AML-193 (cell line): ENCODE results near the gene MAPK9.
"Not testable (repeated sequence)": the region's sequence is repeated elsewhere in the genome, so short reads cannot be mapped to it uniquely, and the experiment has no call there.

Source experiments
- DNase-seq, 2 experiments: peaks; one replicate each; lab custom pipeline; 2025; lab: John Stamatoyannopoulos, UW

Gene MAPK9

DNA sequence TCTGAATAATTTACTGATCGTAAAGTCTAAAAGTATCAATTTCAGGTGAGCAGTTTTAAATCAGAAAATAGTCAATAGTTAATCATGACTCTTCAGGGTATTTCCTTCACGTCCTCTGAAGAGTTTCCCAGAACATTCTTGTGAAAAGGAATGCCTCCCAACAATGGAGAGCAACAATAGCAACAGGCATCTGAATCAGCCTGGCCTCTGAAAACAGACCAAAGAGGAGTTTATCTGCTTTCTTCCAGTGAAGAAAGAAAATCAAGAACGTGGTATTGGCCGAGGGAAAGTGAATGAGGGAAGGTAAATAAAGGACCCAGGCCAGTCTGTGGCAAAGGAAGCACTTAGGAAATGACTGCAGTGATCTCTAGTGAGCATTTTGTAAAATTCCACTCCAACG lies 56.8 kb downstream of the MAPK9 start:
- DNase-seq = no peak

DNA sequence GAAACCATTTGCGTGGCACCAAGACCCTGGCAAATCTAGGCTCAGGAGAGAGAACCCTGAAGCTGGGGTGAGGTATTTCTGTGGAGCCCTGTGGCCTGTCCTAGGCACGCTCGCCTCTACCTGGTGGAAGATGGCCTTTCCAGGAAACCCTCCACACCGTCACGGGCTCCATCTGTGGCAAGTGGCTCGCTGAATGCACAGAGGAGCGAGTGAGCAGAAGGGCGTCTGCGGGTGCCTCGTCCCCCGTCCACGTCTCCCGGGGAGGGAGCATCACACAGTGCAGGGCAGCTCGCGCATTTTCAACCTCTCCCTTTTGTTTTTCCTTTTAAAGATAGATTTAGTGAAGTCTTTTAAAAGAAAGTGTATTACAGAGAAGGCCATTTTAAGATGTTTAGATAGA lies 57.6 kb downstream of the MAPK9 start:
- DNase-seq = no peak

DNA sequence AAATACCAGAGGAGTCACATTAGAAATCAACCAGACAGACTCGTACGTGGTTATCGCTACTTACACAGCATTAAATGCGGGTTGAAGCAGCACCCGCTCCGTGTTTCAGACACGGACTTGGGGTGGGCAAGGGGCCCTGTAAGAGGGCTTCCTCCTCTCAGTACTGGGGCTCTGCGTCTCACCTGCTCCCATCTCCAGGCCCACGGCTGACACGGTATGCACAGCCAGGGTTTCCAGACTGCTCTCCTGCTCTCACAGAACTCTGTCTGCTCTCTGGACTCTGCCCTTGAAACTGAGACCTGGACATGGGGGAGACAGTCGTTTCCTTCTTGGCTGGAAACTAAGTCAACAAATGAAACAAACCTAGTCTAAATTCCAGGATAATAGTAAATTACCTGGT lies 58.2 kb downstream of the MAPK9 start:
- DNase-seq = no peak

DNA sequence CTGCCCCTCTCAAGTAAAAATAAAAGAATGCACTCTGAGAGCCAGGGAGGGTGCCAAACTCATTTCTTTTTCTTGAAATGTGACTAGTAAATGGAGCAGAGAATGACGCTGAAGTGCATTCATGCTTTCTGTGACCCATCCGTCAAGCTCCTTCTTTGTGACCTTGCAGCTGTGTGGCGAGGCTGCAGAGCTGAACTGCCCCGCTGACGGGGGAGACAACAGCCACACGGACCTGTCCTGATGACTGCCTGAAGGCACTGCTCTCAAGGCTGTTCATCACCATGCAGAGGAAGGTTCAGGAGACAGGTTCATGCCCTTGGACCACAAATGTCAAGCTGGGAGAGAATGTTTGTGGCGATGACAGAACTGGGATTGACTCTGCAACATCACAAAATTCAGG lies 61.9 kb downstream of the MAPK9 start:
- no peak for DNase-seq

DNA sequence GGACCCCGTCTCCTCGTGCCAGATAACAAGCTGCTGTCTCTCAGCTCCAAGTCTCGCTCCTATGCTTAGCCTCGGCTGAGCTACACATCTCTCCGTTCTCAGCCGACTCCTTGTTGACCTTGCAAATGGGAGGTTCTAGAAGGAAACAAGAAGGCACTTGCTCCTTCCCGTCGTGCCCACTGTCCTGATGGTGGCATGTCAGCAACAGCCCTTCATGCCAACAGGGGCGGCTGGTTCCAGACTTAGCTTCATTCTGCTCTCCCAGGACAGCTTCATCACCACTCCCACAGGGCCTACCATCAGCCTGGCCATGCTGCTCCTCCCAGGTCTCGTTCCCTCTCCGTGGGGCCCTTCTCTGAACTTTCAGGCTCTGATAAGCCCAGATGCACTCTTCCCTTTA lies 69.8 kb downstream of the MAPK9 start:
- DNase-seq = no peak

DNA sequence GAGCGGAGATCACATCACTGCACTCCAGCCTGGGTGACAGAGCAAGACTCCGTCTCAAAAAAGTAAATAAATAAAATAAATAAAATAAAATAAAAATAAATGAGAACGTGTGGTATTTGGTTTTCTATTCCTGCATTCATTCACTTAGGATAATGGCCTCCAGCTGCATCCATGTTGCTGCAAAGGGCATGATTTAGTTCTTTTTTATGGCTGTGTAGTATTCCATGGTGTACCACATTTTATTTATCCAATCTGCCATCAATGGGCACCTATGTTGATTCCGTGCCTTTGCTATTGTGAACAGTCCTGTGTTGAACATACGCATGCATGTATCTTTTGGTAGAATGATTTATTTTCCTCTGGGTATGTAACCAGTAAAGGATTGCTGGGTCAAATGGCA lies 74.1 kb downstream of the MAPK9 start:
- DNase-seq = no peak

DNA sequence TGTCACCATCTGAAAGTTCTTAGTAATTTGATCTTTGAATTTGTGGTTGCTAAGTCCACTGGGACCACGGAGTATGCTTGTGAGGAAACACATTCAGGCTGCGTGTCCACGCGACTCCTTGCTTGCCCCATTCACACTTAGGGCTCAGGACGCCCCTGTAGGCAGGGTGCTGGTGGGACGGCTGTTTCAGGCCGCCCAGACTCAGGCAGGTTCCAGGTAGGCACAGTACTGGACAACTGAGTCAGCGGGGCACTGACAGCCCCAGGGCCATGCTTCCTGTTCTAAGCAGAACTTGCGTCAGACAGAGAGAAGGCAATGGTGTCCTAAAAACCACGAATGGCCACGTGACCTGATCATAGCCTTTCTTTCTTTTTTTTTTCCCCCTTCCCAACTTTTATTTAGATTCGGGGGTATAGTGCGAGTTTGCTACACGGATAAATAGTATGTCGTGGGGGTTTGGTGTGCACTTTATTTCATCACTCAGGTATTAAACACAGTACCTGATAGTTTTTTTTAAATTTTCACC lies 75.2 kb downstream of the MAPK9 start:
- no peak for DNase-seq

DNA sequence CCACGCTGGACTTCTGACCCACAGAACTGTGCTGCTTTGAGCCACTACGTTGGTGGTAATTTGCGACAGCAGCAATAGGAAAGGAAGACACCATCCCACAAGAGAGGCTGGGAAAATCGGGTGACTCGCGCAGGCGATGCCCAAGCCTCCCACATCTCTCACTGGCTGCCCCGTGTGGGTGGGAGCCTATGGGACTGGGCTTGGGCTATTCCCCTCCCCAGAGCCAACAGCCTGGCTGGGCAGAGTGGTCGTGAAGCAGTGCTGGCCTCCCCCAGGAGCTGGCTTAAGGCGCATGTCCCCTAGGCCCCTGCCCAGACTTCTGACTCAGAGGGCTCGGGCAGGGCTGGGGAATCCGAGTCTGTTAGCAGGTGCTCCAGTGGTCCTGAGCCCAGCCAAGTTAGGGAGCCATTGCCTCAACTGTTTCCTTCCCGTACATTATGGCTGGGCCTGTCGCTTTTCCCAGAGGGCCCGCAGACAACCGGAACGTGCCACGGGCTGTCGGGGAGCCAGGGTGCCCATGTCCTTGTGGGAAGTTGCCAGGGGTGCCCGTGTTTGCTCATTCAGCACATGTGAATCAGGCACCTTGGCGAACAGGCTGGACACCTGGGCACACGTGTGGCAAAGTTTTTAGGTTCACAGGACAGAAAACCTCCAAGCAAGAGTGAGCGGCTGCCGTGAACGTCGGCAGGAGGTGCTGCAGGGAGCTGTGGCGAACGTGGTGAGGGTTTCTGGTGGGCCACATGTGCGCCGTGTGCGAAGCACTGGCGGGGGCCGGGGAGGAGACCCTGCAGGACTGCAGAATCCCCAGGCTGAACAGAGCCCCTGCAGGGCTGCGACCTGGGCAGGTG lies 75.9 kb downstream of the MAPK9 start:
- no peak for DNase-seq

DNA sequence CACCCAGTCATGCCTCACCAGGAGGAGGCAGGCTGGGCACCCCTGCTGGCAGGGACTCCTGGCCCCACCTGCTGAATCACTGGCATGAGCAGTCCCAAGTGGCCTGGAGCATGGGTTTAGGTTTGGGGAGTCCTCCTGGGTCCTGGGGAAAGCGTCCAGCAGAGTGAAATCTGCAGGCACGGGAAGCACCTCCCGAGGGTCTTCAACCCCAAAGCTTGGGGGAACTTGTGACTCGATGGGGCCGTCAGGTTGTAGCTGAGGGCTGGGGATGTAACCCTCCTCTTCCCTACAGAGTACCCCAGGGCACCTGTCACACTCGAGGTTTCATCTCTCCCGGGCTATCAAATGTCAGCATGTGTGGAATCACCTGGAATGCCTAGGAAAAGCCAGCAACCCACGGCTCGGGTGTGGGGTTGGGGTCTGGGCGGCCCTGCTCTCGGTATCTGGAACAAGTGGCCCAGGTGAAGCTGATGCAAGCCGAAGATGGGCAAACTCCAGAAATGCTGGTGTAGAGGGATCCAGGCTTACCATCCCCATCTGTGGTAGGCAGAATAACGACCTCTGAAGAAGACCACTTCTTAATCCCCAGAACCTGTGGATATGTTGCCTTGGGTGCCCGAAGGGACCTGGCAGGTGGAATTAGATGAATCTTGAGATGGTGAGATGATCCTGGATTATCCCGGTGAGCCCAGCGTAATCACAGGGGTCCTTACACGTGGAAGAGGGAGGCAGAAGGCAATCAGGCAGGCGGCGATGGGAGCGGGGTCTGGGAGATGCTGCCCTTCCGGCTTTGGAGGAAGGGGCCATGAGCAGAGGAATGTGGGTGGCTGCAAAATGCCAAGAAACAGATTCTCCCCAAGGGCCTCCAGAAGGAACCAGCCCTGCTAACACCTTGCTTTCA lies 76.8 kb downstream of the MAPK9 start:
- no peak for DNase-seq

DNA sequence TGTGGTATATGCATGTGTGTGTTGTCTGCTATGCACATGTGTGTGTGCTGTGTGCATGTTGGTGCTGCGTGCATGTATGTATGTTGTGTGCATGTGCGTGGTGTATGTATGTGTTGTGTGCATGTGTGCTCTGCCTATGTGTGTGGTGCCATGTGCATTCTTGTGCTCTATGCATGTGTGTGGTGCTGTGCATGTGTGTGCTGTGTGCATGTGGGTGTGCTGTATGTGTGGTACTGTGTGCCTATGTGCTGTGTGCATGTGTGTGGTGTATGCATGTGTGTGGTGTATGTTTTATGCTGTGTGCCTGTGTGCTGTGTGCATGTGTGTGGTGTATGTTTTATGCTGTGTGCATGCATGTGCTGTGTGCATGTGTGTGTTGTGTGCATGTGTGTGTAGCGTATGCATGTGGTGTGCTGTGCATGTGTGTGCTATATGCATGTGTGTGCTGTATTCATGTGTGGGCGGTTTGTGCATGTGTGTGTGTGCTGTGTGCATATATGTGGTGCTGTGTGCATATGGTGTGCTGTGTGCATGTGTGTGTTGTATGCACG lies 78.2 kb downstream of the MAPK9 start:
- DNase-seq = no peak

DNA sequence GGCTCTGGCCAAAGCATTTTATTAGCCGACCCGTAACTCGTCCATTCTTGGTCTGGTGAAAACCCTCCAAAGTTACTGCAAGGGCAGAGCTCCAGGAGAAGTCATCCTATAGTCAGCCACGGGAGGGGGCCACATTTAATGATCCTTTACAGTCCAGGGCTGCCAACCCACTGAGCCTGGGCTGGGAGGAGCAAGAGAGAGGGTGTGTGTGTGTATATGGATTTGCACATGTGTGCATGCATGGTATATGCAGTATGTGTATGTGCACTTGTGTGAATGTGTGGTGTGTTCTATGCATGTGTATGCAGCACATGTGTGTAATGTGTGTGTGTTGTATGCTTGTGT lies 78.7 kb downstream of the MAPK9 start:
- DNase-seq = no peak

DNA sequence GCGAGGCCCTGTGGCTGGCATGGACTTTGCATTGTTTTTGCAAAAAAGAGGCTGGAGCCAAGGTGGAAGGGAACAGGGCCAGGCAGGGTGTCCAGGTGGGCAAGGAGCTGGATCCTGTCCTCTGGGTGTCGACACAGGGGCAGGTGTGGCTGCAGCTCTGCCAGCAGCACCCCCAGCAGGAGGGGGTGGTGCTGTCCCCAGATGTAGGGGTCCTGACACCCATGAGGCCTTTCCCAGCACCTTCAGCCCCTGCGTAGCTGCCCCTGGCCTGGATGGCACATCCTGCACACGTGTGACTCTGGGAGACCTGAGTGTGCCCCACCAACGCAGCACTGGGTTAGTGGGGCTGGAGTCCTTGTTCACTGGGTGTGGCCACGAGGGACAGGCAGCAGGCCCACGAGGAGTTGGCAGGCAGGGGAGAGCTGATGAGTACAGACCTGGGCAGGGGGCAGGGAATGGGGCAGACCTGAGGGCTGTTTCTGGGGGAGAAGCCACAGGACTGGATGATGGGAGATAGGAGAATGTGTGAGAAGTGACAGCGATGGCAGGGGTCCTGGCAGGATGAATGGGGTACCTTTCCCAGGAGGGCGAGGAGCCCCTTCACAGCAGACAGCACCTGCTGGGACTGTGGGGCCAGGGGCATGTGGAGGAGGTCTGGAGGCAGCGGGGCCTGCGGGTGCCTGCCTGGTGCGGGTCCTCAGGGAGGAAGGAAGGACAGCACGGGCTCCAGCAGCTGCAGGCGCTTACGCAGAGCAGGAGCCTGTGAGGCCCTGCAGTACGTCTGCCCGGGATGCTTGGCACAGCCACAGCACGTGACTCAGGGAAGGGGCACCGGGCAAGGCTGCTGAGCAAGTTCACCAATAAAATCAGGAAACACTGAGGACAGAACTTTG lies 79.3 kb downstream of the MAPK9 start:
- no peak for DNase-seq

DNA sequence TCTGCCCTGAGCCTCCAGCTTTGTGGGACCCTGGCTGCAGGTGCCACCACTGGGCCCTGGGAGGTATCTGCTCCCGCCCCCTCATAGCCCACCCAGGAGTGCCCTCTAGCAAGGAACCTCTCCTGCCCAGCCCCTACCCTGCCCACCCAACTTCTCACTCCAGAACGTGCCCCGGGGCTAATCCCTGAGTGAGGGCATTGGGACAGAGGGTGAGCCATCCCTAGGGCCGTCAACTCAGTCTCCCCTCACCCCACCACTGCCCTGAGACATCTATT lies 80.2 kb downstream of the MAPK9 start:
- no peak for DNase-seq

DNA sequence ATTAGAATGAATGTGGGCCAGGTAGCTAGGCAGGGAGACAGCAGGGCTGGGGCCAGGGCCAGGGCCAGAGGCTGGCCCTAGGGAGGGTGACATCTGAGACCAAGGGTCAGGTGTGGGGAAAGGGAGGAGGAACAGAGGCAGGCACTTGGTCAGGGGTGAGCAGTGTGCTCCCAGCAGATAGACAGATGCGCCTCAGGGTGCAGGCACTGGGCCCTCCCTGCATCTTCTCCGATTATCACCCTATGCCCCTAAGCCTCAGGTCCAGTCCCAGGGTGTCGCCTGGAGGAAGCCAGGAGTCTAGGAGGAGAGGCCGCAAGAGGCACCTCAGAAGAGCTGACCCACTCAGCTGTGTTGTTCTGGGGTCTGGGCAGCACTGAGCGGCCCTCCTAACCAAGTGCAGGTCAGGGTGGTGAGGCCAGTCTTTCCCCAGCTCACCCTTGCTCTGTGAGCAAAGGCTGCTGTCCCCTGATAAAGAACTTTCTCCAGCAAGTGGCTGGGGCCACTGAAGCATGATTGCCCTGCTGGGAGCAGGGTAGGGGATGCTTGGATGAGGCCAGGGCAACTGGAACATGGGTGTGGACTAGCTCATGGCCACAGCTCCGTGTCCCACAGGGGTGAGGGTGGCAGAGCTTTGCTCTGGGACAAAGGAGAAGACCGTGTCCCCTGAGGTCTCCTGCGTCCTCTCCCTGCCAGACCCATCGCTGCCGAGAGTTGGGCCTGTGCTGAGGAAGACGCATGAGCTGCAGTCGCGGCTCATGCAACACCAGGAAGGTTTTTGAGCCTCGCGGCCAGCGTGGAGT lies 80.7 kb downstream of the MAPK9 start:
- DNase-seq = no peak

DNA sequence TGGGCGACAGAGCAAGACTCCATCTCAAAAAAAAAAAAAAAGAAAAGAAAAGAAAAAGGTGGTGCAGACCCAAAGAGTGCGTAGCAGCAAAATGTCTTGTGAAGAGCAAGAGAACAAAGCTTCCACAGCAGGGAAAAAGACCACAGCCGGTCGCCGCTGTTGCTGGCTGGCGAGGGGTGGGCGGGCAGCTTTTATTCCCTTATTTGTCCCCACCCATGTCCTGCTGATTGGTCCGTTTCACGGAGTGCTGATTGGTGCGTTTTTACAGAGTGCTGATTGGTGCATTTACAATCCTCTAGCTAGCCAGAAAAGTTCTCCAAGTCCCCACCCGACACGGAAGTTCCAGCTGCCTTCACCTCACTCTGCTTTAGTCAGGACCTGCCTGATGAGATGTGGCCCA lies 81.8 kb downstream of the MAPK9 start:
- DNase-seq = not testable (repeated sequence)

DNA sequence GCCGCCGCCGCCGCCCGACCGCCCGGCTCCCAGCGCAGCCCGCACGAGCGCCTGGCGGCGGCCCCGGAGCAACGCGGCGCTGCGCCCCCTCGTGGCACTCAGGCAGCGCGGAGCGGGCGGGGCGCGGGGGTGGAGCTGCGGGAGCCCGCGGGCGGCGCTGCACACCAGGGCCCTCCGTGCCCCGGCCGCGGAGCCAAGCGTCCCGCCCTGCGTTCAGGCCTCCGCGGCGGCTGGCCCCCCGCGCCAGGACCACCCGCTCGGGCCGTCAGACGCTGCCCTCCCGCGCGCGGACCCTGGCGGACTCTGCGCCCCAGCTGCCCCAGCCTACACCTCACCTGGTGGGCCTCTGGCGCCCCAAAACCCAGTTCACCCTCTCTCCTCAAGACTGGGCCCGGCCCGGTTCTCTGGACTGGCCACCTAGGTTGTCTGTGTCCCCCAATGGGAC lies 82.7 kb downstream of the MAPK9 start, which contains the start of gene RASGEF1C:
RASGEF1C (minus strand) TSS at position 75 of the 445 bp plus-strand sequence. CDS start 71,159 bp downstream, outside the sequence.
- DNase-seq = peak; percentile 15 to 26

DNA sequence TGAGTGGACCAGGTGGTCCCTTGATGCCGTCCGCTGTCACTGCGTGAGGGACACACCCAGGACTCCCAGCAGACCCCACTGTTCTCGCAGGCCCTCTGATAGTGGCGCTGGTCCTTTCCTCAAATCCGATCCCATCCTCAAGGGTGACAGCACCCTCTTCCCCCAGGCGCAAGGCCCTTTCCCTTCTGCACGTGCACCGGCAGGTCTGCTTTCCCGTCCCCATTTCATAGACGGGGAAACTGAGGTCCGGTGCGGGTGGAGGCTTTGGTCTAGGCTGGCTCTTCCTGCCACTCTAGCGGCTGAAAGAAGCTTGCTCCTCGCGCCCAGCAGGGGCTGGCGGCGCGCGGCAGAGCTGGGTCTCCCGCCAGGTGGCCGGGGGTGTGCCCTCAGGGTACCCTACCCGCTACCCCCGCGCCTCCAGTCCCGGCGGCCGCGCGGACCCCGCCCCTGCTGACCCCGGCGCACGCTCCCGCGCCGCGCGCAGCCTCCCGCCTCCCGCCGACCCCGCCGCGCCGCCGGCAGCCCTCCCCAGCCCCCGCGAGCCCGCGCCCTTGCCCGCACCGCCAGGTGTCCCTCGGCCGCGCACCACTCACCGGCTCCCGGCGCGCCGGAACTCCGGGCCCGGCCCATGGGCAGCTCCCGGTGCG lies 83.3 kb downstream of the MAPK9 start:
- peak in 1 of 2 experiments; percentile 1 for DNase-seq

DNA sequence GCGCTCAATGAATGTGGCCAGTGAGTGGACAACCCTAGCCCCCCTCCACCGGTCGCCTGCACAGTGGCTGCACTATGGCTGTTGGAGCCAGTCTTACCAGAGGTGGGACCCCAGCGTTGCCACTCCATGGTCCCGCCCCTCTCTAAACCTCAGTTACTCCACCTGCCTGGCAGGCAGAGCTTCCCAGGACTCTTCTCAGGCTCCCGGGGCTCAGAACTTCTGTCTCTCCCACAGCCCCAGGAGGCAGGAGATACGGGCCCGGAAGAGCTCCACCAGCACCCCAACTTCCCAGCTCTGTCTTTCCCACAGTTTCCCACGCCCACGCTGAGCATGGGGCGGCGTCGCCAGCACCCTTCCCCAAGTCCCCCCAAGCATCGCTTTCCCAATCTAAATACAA lies 83.8 kb downstream of the MAPK9 start:
- DNase-seq = no peak

DNA sequence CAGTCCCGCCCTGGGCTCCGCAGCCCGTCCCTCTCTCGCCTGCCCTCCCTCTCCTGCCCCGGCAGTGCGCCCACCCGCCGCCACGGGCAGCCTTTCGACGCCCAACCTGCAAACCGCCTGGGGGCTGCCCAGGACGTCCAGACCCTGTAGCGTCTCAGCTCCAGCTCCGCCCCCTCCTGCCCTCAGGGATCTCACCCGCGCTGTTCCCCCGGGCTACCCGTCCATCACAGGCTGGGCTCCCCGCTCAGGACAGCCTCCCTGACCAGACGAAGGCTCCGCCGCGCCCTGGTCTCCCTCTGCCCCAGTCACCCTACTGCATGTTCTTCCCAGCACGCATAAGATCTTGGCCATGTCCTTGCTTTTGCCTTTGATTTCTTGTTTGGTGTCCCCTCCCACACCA lies 84.3 kb downstream of the MAPK9 start:
- DNase-seq = no peak

DNA sequence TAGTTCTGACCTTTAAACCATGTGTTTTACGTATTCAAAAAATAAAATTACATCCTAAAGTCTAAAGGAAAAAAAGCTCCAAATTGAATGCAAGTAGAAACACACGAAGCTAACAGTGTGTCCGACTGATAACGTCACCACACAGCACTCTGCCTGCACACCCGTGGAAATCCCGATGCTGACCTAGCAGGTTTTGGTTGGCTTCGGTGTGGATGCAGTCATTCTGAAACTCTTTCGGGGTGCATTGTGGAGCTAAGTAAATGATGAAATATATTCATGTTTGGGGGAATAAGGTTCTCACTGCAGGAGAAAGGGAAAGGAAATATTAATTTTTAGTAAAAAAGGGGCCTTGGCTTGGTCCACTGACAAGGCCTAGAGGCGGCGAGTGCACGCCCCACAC lies 84.9 kb downstream of the MAPK9 start:
- no peak for DNase-seq
